Thymus (tissue), 11 donors: ENCODE results near the gene STIMATE. TPM values are rescaled to one million over a fixed set of nuclear protein-coding genes. Genes with fewer than 3 reads are reported as not detected.
A peak's percentile ranks its signal among the peaks of the same experiment; 100 is the strongest.

ENCODE experiments used
- DNase-seq, 9 donors: peaks; one replicate each; pipeline ENCODE4 v3.0.0-alpha.2; 2013; ENCODE audit warnings: low spot score in 9 of 9, low read depth in 6 of 9, missing footprints in 1 of 9
- H3K27ac ChIP-seq, 2 donors: one replicate each; pipeline ENCODE4 v1.5.1; 2013; ENCODE audit warnings: control low read depth in 1 of 2, low read depth in 1 of 2, low read length in 1 of 2, mild to moderate bottlenecking in 1 of 2, moderate library complexity in 1 of 2
- H3K27me3 ChIP-seq, 2 donors: one replicate each; pipeline ENCODE4 v1.5.1; 2013; ENCODE audit warnings: low read length in 1 of 2; ENCODE audit not compliant: control insufficient read depth in 2 of 2, insufficient read depth in 1 of 2
- H3K36me3 ChIP-seq, 2 donors: one replicate each; pipeline ENCODE4 v1.5.1; 2013; ENCODE audit warnings: low read length in 1 of 2, mild to moderate bottlenecking in 1 of 2, moderate library complexity in 1 of 2; ENCODE audit not compliant: control insufficient read depth in 2 of 2, insufficient read depth in 2 of 2
- H3K4me1 ChIP-seq, 2 donors: one replicate each; pipeline ENCODE4 v1.5.1; 2013; ENCODE audit warnings: low read length in 2 of 2; ENCODE audit not compliant: control insufficient read depth in 2 of 2, insufficient read depth in 2 of 2
- H3K4me3 ChIP-seq, 2 donors: one replicate each; pipeline ENCODE4 v1.5.1; 2013; ENCODE audit warnings: low read length in 2 of 2, control low read depth in 1 of 2, mild to moderate bottlenecking in 1 of 2
- H3K9me3 ChIP-seq, 2 donors: one replicate each; pipeline ENCODE4 v1.5.1; 2013; ENCODE audit warnings: low read length in 1 of 2, mild to moderate bottlenecking in 1 of 2; ENCODE audit not compliant: control insufficient read depth in 2 of 2, insufficient read depth in 1 of 2
- WGBS: extraction: QIAGEN DNeasy Blood & Tissue Kit; methylation state at CpG from one replicate; pipeline ENCODE4 v1.1.7; 2013; 5-methylcytosine and 5-hydroxymethylcytosine counted together
- polyA plus RNA-seq: library from polyadenylated mRNA; stranded (reverse); fragments of 200-250 nt; gene quantifications from one replicate; pipeline ENCODE4 v1.2.3, GENCODE V29; 2013
- total RNA-seq: library from RNA; stranded (reverse); fragments of 120-200 nt; gene quantifications from one replicate; pipeline ENCODE4 v1.2.4, GENCODE V29; 2013
- donor health status: healthy.

The STIMATE gene
- total and polyA plus RNA-seq, 2 donors: 7.5 to 9.2 TPM

GRCh38 chr3:52891164-52891563 is 6.2 kb downstream of the STIMATE start:
- H3K27ac ChIP-seq: no peak overlapping the region
- no peak for DNase-seq
- WGBS: 89% methylated on average over 9 of the region's 9 CpGs
- H3K4me1 ChIP-seq: peaks cover 16 to 53% of the 10 kb centered on the region in 2 donors
- peaks cover 13 to 34% of the 10 kb centered on the region in 2 donors for H3K36me3 ChIP-seq
- no peaks in the 10 kb centered on the region for H3K9me3 ChIP-seq
- no peak overlapping the region for H3K4me3 ChIP-seq
- H3K27me3 ChIP-seq: no peaks in the 10 kb centered on the region

- Histone ChIP-seq H3K36me3 (peaks cover 13 to 38% of the 10 kb centered on the region in 2 donors), H3K4me1 (peaks cover 13 to 49% of the 10 kb centered on the region in 2 donors), H3K27me3 (no peaks in the 10 kb centered on the region), H3K27ac (no peak overlapping the region), H3K9me3 (no peaks in the 10 kb centered on the region), H3K4me3 (no peak overlapping the region)
- 92% methylated on average over 5 of the region's 5 CpGs for WGBS
- DNase-seq: no peak
Measured at GRCh38 chr3:52890735-52891134, 6.6 kb downstream of the STIMATE start.

- DNase-seq: no peak
- Histone ChIP-seq H3K4me1 (peaks cover 9 to 40% of the 10 kb centered on the region in 2 donors), H3K27ac (no peak overlapping the region), H3K27me3 (no peaks in the 10 kb centered on the region), H3K9me3 (no peaks in the 10 kb centered on the region), H3K4me3 (no peak overlapping the region), H3K36me3 (peaks cover 11 to 43% of the 10 kb centered on the region in 2 donors)
- 99% methylated on average over 8 of the region's 8 CpGs for WGBS
Measured at GRCh38 chr3:52889901-52890300, 7.4 kb downstream of the STIMATE start.

GRCh38 chr3:52887166-52887565 is 10.2 kb downstream of the STIMATE start:
- H3K36me3 ChIP-seq: peaks cover 4 to 50% of the 10 kb centered on the region in 2 donors
- no peaks in the 10 kb centered on the region for H3K27me3 ChIP-seq
- H3K9me3 ChIP-seq: no peaks in the 10 kb centered on the region
- H3K4me1 ChIP-seq: peaks cover 3 to 23% of the 10 kb centered on the region in 2 donors
- H3K27ac ChIP-seq: no peak overlapping the region
- no peak for DNase-seq
- 91% methylated on average over 4 of the region's 4 CpGs for WGBS
- no peak overlapping the region for H3K4me3 ChIP-seq

- no peak for DNase-seq
- H3K4me1 ChIP-seq: peaks cover 0 to 16% of the 10 kb centered on the region in 2 donors
- peaks cover 2 to 53% of the 10 kb centered on the region in 2 donors for H3K36me3 ChIP-seq
- 94% methylated on average over 5 of the region's 5 CpGs for WGBS
- H3K9me3 ChIP-seq: no peaks in the 10 kb centered on the region
- peak overlapping the region in 1 of 2 donors; percentile 44 for H3K27ac ChIP-seq
- no peak overlapping the region for H3K4me3 ChIP-seq
- no peaks in the 10 kb centered on the region for H3K27me3 ChIP-seq
Measured at GRCh38 chr3:52886049-52886730, 11.2 kb downstream of the STIMATE start.

- H3K27me3 ChIP-seq: no peaks in the 10 kb centered on the region
- WGBS: 96% methylated on average over 4 of the region's 4 CpGs
- peaks cover 0 to under 1% of the 10 kb centered on the region in 2 donors for H3K9me3 ChIP-seq
- no peak for DNase-seq
- H3K36me3 ChIP-seq: peaks cover 11 to 59% of the 10 kb centered on the region in 2 donors
- peaks cover 0 to 14% of the 10 kb centered on the region in 2 donors for H3K4me1 ChIP-seq
- H3K27ac ChIP-seq: no peak overlapping the region
- H3K4me3 ChIP-seq: no peak overlapping the region
Measured at GRCh38 chr3:52882377-52882776, 15.0 kb downstream of the STIMATE start.

- DNase-seq: no peak
- no peaks in the 10 kb centered on the region for H3K27me3 ChIP-seq
- peaks cover 11 to 60% of the 10 kb centered on the region in 2 donors for H3K36me3 ChIP-seq
- H3K4me3 ChIP-seq: no peak overlapping the region
- 94% methylated on average over 4 of the region's 4 CpGs for whole genome bisulfite sequencing
- peaks cover 0 to 13% of the 10 kb centered on the region in 2 donors for H3K4me1 ChIP-seq
- no peak overlapping the region for H3K27ac ChIP-seq
- H3K9me3 ChIP-seq: peaks cover 0 to 5% of the 10 kb centered on the region in 2 donors
Measured at GRCh38 chr3:52881871-52882270, 15.5 kb downstream of the STIMATE start.

GRCh38 chr3:52880474-52880873 is 16.9 kb downstream of the STIMATE start:
- peaks cover 0 to 5% of the 10 kb centered on the region in 2 donors for H3K9me3 ChIP-seq
- WGBS: 96% methylated on average over 3 of the region's 3 CpGs

GRCh38 chr3:52880047-52880446 is 17.3 kb downstream of the STIMATE start:
- peaks cover 0 to 5% of the 10 kb centered on the region in 2 donors for H3K9me3 ChIP-seq
- H3K4me1 ChIP-seq: peaks cover 11 to 30% of the 10 kb centered on the region in 2 donors
- DNase-seq: no peak
- no peak overlapping the region for H3K4me3 ChIP-seq
- 95% methylated on average over 5 of the region's 5 CpGs for WGBS
- H3K36me3 ChIP-seq: peaks cover 11 to 43% of the 10 kb centered on the region in 2 donors
- H3K27me3 ChIP-seq: no peaks in the 10 kb centered on the region
- H3K27ac ChIP-seq: no peak overlapping the region

More at GRCh38 chr3:52880474-52880873, 16.9 kb downstream of the STIMATE start:
- Histone ChIP-seq H3K27me3 (no peaks in the 10 kb centered on the region), H3K4me1 (peaks cover 7 to 26% of the 10 kb centered on the region in 2 donors), H3K36me3 (peaks cover 11 to 47% of the 10 kb centered on the region in 2 donors), H3K27ac (no peak overlapping the region), H3K4me3 (no peak overlapping the region)
- DNase-seq: no peak
